MM.1S (cell line): Measurements from ENCODE around the gene RAD1.

ENCODE experiments used
- DNase-seq: peaks from one replicate; pipeline ENCODE4 v3.0.0-alpha.2; 2015
- H2AFZ ChIP-seq: fragments of 300-600 bp; sonication (generic); 2 replicates; pipeline ENCODE4 v1.6.0; 2016; ENCODE audit warnings: antibody characterized with exemption, low read length
- H3F3A ChIP-seq: fragments of 300-600 bp; sonication (generic); 2 replicates; pipeline ENCODE4 v1.6.1; 2016; ENCODE audit warnings: mild to moderate bottlenecking, antibody characterized with exemption, low read length, moderate library complexity, mixed read lengths; ENCODE audit not compliant: insufficient read depth
- H3K27ac ChIP-seq: fragments of 300-600 bp; sonication (generic); 2 replicates; pipeline ENCODE4 v1.5.1; 2016; ENCODE audit warnings: mild to moderate bottlenecking, low read length
- H3K27me3 ChIP-seq: fragments of 300-600 bp; sonication (generic); replicated peaks from 2 replicates; pipeline ENCODE4 v1.6.0; 2016; ENCODE audit warnings: low read length; ENCODE audit not compliant: insufficient read depth
- H3K36me3 ChIP-seq: fragments of 300-600 bp; sonication (generic); replicated peaks from 2 replicates; pipeline ENCODE4 v1.6.1; 2016; ENCODE audit warnings: mild to moderate bottlenecking, low read length, mixed read lengths; ENCODE audit not compliant: insufficient read depth
- H3K4me1 ChIP-seq: fragments of 300-600 bp; sonication (generic); 2 replicates; pipeline ENCODE4 v1.6.1; 2016; ENCODE audit warnings: low read length, mixed read lengths
- H3K4me2 ChIP-seq: fragments of 300-600 bp; sonication (generic); 2 replicates; pipeline ENCODE4 v1.6.0; 2016; ENCODE audit warnings: low read depth, low read length
- H3K4me3 ChIP-seq: fragments of 300-600 bp; sonication (generic); 2 replicates; pipeline ENCODE4 v1.5.1; 2016; ENCODE audit warnings: low read length, mixed read lengths
- H3K79me2 ChIP-seq: fragments of 300-600 bp; sonication (generic); 2 replicates; pipeline ENCODE4 v1.6.1; 2016; ENCODE audit warnings: mixed run types, low read length, mixed read lengths
- H3K9ac ChIP-seq: fragments of 300-600 bp; sonication (generic); 2 replicates; pipeline ENCODE4 v1.6.1; 2016; ENCODE audit warnings: low read length, mixed read lengths
- H3K9me2 ChIP-seq: fragments of 300-600 bp; sonication (generic); replicated peaks from 2 replicates; pipeline ENCODE4 v1.6.1; 2016; ENCODE audit warnings: mild to moderate bottlenecking, low read length, mixed read lengths; ENCODE audit not compliant: insufficient read depth
- H3K9me3 ChIP-seq: fragments of 300-600 bp; sonication (generic); replicated peaks from 2 replicates; pipeline ENCODE4 v1.6.1; 2016; ENCODE audit warnings: mild to moderate bottlenecking, low read length, mixed read lengths; ENCODE audit not compliant: insufficient read depth
- H4K20me1 ChIP-seq: fragments of 300-600 bp; sonication (generic); 2 replicates; pipeline ENCODE4 v1.6.1; 2016; ENCODE audit warnings: mild to moderate bottlenecking, low read length, moderate library complexity, mixed read lengths; ENCODE audit not compliant: insufficient read depth
- EZH2 ChIP-seq: fragments of 300-600 bp; sonication (generic); optimal IDR thresholded peaks from 2 replicates; pipeline ENCODE3; 2017; ENCODE audit warnings: low read depth, mild to moderate bottlenecking, antibody characterized with exemption, low read length, mixed read lengths
- EZH2phosphoT487 ChIP-seq: fragments of 300-600 bp; sonication (generic); IDR thresholded peaks from 2 replicates; pipeline ENCODE4 v1.6.1; 2018; ENCODE audit warnings: antibody characterized with exemption, low read length
- TF ChIP-seq, protein P1 (sequence below): fragments of 300-600 bp; sonication (generic); IDR thresholded peaks from 2 replicates; pipeline ENCODE4 v1.5.1; 2016; ENCODE audit warnings: antibody characterized with exemption, low read length, mixed read lengths

Gene RAD1

DNA sequence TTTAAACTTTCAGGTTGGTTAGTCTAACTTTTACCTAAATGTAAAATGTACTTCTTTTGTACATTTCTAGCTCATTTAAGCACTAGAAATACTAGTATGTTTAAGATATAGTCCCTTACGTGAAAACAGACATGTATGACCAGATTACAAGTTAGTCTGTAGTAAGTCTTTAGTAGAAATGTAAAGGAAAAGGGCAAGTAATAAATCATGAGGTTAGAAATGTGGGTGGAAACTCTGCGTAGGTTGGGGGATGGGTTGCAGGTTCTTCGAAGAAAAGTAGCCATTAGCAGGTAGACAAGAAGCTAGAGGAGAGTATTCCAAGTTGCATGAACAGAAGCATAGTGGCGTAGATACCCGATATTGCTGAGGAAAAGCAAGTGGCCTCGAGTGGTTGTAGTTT is 22.9 kb downstream of the RAD1 start:
- H3F3A ChIP-seq = no peaks in the 10 kb centered on the region
- no peaks in the 10 kb centered on the region for H3K9me2 ChIP-seq
- no peaks in the 10 kb centered on the region for H3K79me2 ChIP-seq
- H3K4me3 ChIP-seq = no peak overlapping the region
- no peaks in the 10 kb centered on the region for H3K9me3 ChIP-seq
- TF ChIP-seq EZH2 (no peak), EZH2phosphoT487 (no peak)
- TF ChIP-seq, protein P1, sequence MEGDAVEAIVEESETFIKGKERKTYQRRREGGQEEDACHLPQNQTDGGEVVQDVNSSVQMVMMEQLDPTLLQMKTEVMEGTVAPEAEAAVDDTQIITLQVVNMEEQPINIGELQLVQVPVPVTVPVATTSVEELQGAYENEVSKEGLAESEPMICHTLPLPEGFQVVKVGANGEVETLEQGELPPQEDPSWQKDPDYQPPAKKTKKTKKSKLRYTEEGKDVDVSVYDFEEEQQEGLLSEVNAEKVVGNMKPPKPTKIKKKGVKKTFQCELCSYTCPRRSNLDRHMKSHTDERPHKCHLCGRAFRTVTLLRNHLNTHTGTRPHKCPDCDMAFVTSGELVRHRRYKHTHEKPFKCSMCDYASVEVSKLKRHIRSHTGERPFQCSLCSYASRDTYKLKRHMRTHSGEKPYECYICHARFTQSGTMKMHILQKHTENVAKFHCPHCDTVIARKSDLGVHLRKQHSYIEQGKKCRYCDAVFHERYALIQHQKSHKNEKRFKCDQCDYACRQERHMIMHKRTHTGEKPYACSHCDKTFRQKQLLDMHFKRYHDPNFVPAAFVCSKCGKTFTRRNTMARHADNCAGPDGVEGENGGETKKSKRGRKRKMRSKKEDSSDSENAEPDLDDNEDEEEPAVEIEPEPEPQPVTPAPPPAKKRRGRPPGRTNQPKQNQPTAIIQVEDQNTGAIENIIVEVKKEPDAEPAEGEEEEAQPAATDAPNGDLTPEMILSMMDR = no peak
- H3K4me1 ChIP-seq = no peaks in the 10 kb centered on the region
- H3K27ac ChIP-seq = no peak overlapping the region
- H3K36me3 ChIP-seq = no peaks in the 10 kb centered on the region
- no peak overlapping the region for H3K4me2 ChIP-seq
- no peak for DNase-seq
- no peaks in the 10 kb centered on the region for H4K20me1 ChIP-seq
- no peak overlapping the region for H2AFZ ChIP-seq
- no peak overlapping the region for H3K9ac ChIP-seq
- H3K27me3 ChIP-seq = no peaks in the 10 kb centered on the region

DNA sequence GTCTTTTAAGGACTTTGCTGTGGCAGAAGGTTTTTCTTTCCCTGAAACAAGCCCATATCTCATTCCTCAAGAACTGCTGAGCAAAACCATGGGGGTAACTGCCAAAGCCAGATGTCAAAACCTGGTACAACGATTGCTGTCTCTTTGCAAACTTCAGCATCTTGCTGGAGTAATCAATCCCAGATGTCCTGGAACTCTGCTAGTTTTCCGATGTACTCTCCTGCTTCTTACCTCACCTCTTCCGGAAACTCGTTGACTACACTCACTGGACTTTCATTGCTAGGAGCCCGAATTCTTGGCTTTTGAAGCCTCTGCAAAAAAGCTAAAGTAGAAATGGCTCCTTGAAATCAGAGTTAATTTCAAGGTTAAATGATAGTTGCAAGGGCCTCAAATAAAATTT is 23.3 kb downstream of the RAD1 start:
- DNase-seq = no peak
- H3K4me3 ChIP-seq = no peak overlapping the region
- no peak overlapping the region for H2AFZ ChIP-seq
- no peaks in the 10 kb centered on the region for H3K27me3 ChIP-seq
- H3K9me2 ChIP-seq = no peaks in the 10 kb centered on the region
- no peaks in the 10 kb centered on the region for H3K9me3 ChIP-seq
- H3K4me1 ChIP-seq = no peaks in the 10 kb centered on the region
- no peak overlapping the region for H3K9ac ChIP-seq
- H3K4me2 ChIP-seq = no peak overlapping the region
- H4K20me1 ChIP-seq = no peaks in the 10 kb centered on the region
- H3F3A ChIP-seq = no peaks in the 10 kb centered on the region
- H3K36me3 ChIP-seq = no peaks in the 10 kb centered on the region
- no peak overlapping the region for H3K27ac ChIP-seq
- no peaks in the 10 kb centered on the region for H3K79me2 ChIP-seq
- TF ChIP-seq, protein P1 = no peak
- TF ChIP-seq EZH2 = no peak

DNA sequence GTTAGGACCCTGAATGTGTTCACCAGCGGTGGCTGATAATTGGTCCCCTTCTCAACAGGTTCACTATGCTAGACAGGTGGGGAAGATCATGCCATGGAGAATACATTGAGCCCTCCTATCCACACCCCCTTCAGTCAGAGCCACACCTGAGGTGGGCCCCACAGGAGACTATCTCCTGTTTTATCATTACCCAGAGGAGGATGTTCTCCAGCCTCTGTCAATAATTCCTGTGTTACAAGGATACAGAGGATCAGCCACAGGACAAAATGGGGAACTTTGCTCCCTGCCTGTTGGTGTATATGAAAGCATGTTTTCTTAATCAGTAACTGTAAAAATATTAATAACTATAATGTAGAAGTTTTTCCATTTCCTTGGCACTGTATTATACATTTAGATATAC is 25.9 kb downstream of the RAD1 start:
- no peak overlapping the region for H3K4me3 ChIP-seq
- no peak overlapping the region for H3K27ac ChIP-seq
- H3K79me2 ChIP-seq = no peaks in the 10 kb centered on the region
- TF ChIP-seq, protein P1 = no peak
- no peak for TF ChIP-seq EZH2
- no peak for TF ChIP-seq EZH2phosphoT487
- H3K9ac ChIP-seq = no peak overlapping the region
- no peaks in the 10 kb centered on the region for H3K9me3 ChIP-seq
- no peaks in the 10 kb centered on the region for H3K9me2 ChIP-seq
- no peaks in the 10 kb centered on the region for H3K36me3 ChIP-seq
- no peak overlapping the region for H3K4me2 ChIP-seq
- no peak for DNase-seq
- H3F3A ChIP-seq = no peaks in the 10 kb centered on the region
- no peaks in the 10 kb centered on the region for H3K4me1 ChIP-seq
- H4K20me1 ChIP-seq = no peaks in the 10 kb centered on the region
- no peak overlapping the region for H2AFZ ChIP-seq
- no peaks in the 10 kb centered on the region for H3K27me3 ChIP-seq
